Amniotic epithelial cell (primary cell): ENCODE measurements around the gene SHROOM3.
A peak's percentile ranks its signal among the peaks of the same experiment; 100 is the strongest.

Experiments
- DNase-seq: peaks from one replicate; pipeline ENCODE4 v3.0.0-alpha.2; 2010; ENCODE audit warnings: low read depth

The SHROOM3 gene

GRCh38 chr4:76494243-76494642 lies 59.2 kb downstream of the SHROOM3 start:
- no peak for DNase-seq

- DNase-seq, result no peak
Measured at GRCh38 chr4:76494871-76495590, 60.0 kb downstream of the SHROOM3 start.

GRCh38 chr4:76498550-76498949 lies 63.5 kb downstream of the SHROOM3 start:
- no peak for DNase-seq

- no peak for DNase-seq
Measured at GRCh38 chr4:76499461-76499860, 64.4 kb downstream of the SHROOM3 start.

DNA sequence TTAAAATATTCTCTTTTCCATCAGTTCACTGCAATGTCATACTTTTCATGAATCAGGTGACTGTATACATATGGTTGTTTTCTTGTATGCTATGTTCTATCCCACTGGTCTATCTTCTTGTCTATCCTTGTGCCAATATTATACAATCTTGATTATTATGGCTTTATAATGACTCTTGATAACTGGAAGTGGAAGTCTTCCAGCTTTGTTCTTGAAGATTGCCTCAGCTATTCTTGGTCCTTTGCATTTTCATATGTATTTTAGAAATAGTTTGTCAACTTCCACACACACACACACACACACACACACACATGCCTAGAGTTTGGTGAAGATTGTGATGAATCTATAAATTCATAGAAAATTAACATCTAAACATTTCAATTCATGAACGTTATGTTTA lies 67.9 kb downstream of the SHROOM3 start:
- DNase-seq, result no peak

GRCh38 chr4:76504613-76505465 lies 69.8 kb downstream of the SHROOM3 start:
- peak; percentile 51 for DNase-seq

DNA sequence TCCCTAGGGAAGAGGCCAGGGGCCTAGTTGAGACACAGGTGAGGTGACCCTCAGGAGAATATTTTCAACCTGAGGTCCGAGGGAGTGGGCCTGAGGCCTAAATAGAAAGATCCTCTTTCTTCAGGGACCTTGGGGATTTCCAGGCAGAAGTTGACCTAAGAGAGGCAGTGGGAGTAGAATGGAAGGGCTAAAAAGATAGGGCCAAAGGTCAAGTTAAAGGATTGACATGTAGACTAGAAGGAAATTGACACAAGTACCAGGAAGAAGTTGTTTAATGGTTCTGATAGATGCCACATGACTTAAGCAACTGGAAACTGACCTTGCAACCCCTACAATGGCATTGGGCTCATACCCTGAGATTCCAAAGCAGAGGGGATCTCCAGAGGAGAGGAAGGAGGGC lies 76.9 kb downstream of the SHROOM3 start:
- no peak for DNase-seq

DNA sequence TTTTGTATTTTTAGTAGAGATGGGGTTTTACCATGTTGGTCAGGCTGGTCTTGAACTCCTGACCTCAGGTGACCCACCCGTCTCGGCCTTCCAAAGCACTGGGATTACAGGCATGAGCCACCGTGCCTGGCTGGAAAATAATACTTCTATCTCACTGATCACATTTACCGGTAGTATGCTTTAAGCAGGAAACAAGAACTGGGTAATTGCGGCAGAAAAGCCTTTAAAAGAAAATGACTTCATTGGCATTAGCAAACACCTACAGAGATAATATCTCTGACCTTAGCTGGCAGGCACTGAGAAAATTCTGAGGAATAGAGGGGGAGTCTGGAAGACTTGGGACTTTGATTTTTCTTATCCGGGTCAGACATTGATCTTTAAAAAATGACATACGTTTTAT lies 78.5 kb downstream of the SHROOM3 start:
- DNase-seq, result no peak

DNA sequence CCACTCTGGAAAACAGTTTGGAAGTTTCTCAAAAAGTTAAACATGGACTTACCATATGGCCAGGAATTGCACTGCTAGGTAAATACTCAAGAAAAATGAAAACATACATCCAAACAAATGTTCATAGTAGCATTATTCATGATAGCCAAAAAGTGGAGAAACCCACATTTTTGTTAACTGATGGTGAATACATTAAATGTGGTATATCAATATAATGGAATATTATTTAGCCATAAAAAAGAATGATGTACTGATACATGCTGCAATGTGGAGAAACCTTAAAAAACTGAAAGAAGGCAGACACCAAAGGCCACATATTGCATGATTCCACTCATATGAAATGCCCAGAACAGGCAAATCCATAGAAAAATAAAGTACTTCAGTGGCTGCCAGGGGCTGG lies 79.1 kb downstream of the SHROOM3 start:
- DNase-seq, result no peak

GRCh38 chr4:76515975-76516843 lies 81.2 kb downstream of the SHROOM3 start:
- DNase-seq, result peak; percentile 27

- peak; percentile 72 for DNase-seq
Measured at GRCh38 chr4:76518241-76518640, 83.2 kb downstream of the SHROOM3 start.

DNA sequence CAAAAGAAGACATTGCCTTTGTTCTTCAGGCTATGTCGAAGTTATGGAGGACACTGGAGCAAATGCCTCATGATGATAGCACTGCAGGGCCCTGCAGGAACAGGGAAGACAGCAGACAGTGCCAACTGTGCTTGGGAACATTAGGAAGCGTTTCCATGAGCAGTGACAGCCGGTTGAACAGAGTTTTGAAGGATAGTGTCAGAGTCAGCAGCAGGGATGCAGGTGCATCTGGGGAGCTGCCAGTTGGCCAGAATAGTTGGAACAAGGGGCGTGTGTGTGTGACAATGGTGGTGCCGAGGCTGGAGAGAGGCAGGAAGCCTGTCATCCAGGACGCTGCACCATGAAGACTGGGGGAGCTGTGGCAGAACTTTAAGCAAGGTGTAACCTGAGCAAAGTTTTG lies 88.6 kb downstream of the SHROOM3 start:
- DNase-seq, result no peak

DNA sequence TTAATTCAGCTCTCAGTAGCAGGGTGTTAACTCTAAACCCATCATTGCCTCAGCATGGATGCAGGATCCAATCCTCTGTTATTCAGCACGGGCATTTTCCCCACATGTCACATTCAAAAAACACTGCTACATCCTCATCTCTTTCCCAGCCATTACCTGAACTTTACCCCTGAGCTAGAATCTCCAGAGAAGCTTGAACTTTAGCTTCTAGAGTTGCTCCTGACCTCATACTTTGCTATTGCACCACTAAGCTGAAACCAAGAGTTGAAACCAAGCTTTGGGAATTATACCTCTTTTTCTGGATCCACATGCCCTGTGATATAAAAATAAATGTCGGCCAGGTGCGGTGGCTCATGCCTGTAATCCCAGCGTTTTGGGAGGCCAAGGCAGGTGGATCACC lies 90.7 kb downstream of the SHROOM3 start:
- DNase-seq, result no peak

- no peak for DNase-seq
Measured at GRCh38 chr4:76526585-76526990, 91.6 kb downstream of the SHROOM3 start.

- DNase-seq, result no peak
Measured at GRCh38 chr4:76527666-76528065, 92.6 kb downstream of the SHROOM3 start.

DNA sequence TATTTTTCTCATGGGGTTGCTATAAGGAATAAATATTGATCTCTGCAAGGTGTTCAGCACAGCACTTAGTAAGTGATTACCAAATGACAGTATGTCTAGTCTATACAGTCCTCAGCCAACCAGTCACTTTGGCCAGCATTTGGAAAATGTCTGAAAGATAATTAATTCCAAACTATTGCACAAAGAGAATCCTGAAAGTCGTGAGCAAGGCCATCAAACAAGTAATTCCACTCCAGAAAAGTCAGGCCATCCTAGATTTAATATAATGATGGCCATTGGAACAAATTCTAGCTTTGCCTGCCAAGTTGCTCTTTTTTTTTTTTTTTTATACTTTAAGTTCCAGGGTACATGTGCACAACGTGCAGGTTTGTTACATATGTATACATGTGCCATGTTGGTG lies 96.6 kb downstream of the SHROOM3 start:
- DNase-seq, result no peak

DNA sequence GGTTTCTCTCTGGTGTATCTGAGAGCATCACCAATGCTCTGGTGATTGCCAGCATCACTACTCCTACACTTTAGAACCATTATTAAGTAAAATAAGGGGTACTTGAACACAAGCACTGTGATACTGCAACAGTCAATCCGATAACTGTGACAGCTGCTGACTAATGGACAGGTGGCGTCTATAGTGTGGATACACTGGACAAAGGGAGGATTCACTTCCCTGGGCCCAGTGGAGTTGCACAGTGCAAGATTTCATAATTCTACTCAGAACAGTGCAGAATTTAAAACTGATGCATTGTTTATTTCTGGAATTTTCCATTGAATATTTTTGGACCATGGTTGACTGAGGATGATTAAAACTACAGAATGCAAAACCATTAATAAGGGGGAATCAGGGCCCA lies 97.8 kb downstream of the SHROOM3 start:
- no peak for DNase-seq

- DNase-seq, result no peak
Measured at GRCh38 chr4:76533314-76533713, 98.3 kb downstream of the SHROOM3 start.

GRCh38 chr4:76535603-76536372 lies 100.8 kb downstream of the SHROOM3 start:
- peak; percentile 19 for DNase-seq

DNA sequence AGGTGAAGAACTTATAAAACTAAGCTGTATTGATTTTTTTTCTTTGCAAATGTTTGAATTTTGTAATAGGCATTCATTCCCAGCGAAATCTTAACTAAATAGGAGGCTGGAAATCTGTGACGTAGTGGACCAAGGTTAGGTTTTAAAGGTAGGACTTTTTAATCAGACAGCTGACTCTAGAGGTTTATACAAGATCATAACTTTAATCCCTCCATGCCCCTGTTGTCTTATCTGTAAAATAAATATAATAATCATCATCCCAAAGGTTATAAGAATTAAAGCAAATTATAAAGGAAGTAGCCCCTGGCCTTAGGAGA lies 101.3 kb downstream of the SHROOM3 start:
- DNase-seq, result no peak

DNA sequence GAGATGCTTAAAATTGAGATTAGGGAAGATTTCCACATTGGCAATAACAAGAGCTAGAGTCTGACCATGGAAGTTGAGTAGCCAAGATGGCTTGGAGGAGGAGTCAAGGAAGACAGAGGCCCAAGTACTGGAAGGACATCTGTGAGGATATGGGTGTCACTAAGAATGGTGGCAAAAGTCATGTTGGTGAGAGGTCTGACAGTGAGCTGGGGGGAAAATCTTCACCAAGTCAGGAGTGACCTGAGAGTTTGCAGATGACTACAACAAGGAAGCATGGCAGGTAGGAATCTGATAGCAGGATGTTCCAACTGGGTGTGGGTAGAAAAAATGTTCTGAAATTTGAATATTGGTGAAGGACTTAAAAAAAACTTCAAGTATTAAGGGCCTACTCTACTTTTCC lies 103.3 kb downstream of the SHROOM3 start:
- DNase-seq, result no peak

GRCh38 chr4:76539979-76540378 lies 105.0 kb downstream of the SHROOM3 start:
- peak; percentile 63 for DNase-seq
